Raji (cell line): ENCODE measurements around the gene KRTAP4-3.

ENCODE experiments used
- POLR2A ChIP-seq: IDR thresholded peaks from 2 replicates; pipeline ENCODE4 v1.6.1; 2011; ENCODE audit warnings: low read depth, low read length, control low read depth; ENCODE audit not compliant: insufficient read depth

The KRTAP4-3 gene

GRCh38 chr17:41176744-41177387 lies 8.8 kb upstream of the KRTAP4-3 start:
- TF ChIP-seq POLR2A = no peak

GRCh38 chr17:41171886-41172285 lies 3.9 kb upstream of the KRTAP4-3 start:
- TF ChIP-seq POLR2A = no peak

GRCh38 chr17:41167561-41167960 lies 460 bp downstream of the KRTAP4-3 start:
- no peak for TF ChIP-seq POLR2A

- no peak for TF ChIP-seq POLR2A
Measured at GRCh38 chr17:41163828-41164227, 4.2 kb downstream of the KRTAP4-3 start.

- no peak for TF ChIP-seq POLR2A
Measured at GRCh38 chr17:41160648-41161047, 7.4 kb downstream of the KRTAP4-3 start, which contains the start of gene KRTAP4-4. Gene KRTAP4-4 (minus strand): TSS chr17:41160748. CDS start chr17:41160691, 57 bp downstream.

GRCh38 chr17:41153856-41154255 lies 14.2 kb downstream of the KRTAP4-3 start:
- no peak for TF ChIP-seq POLR2A

GRCh38 chr17:41151525-41151924 lies 16.5 kb downstream of the KRTAP4-3 start:
- TF ChIP-seq POLR2A = no peak

- TF ChIP-seq POLR2A = no peak
Measured at GRCh38 chr17:41150026-41150425, 18.0 kb downstream of the KRTAP4-3 start.

GRCh38 chr17:41149652-41149985 lies 18.4 kb downstream of the KRTAP4-3 start, which contains the start of gene KRTAP4-5:
Gene KRTAP4-5 (minus strand): TSS chr17:41149825. CDS start chr17:41149767, 58 bp downstream.
- no peak for TF ChIP-seq POLR2A

- no peak for TF ChIP-seq POLR2A
Measured at GRCh38 chr17:41147531-41148204, 20.4 kb downstream of the KRTAP4-3 start.

GRCh38 chr17:41145261-41145660 lies 22.8 kb downstream of the KRTAP4-3 start:
- no peak for TF ChIP-seq POLR2A

- TF ChIP-seq POLR2A = no peak
Measured at GRCh38 chr17:41144846-41145245, 23.2 kb downstream of the KRTAP4-3 start.

GRCh38 chr17:41141361-41141760 lies 26.7 kb downstream of the KRTAP4-3 start:
- TF ChIP-seq POLR2A = no peak

GRCh38 chr17:41140360-41141131 lies 27.5 kb downstream of the KRTAP4-3 start, which contains the start of gene KRTAP4-6:
Gene KRTAP4-6 (minus strand): TSS chr17:41140544. CDS start chr17:41140487, 57 bp downstream.
- no peak for TF ChIP-seq POLR2A

- TF ChIP-seq POLR2A = no peak
Measured at GRCh38 chr17:41133880-41134735, 33.9 kb downstream of the KRTAP4-3 start.
